Mesendoderm (in vitro differentiated cells): ENCODE measurements around the gene TNRC6C.
"Not testable (repeated sequence)": the region's sequence is repeated elsewhere in the genome, so short reads cannot be mapped to it uniquely, and the experiment has no call there.

ENCODE experiments used
- DNase-seq: peaks from one replicate; pipeline ENCODE4 v3.0.0; 2013
- H2AK5ac ChIP-seq: 2 replicates; pipeline ENCODE4 v1.6.1; 2013; ENCODE audit warnings: low read length, inconsistent platforms
- H2BK120ac ChIP-seq: 2 replicates; pipeline ENCODE4 v1.6.1; 2013; ENCODE audit warnings: low read depth, mild to moderate bottlenecking, low read length, moderate library complexity, mixed read lengths
- H2BK15ac ChIP-seq: replicated peaks from 2 replicates; pipeline ENCODE4 v1.6.1; 2013; ENCODE audit warnings: low read depth, mild to moderate bottlenecking, moderate library complexity
- H2BK5ac ChIP-seq: 2 replicates; pipeline ENCODE4 v1.6.1; 2013; ENCODE audit warnings: low read length, inconsistent platforms
- H3K18ac ChIP-seq: 2 replicates; pipeline ENCODE4 v1.6.1; 2013; ENCODE audit warnings: mild to moderate bottlenecking, low read length, mixed read lengths
- H3K23ac ChIP-seq: one replicate; pipeline ENCODE4 v1.6.1; 2013; ENCODE audit warnings: low read length
- H3K27ac ChIP-seq: 2 replicates; pipeline ENCODE4 v1.5.1; 2013; ENCODE audit warnings: low read depth, mild to moderate bottlenecking, inconsistent platforms, low read length, moderate library complexity
- H3K27me3 ChIP-seq: 2 replicates; pipeline ENCODE4 v1.6.1; 2013; ENCODE audit warnings: low read length, control low read depth, mild to moderate bottlenecking, inconsistent platforms; ENCODE audit not compliant: insufficient read depth, poor library complexity
- H3K36me3 ChIP-seq: 2 replicates; pipeline ENCODE4 v1.6.1; 2013; ENCODE audit warnings: low read length, inconsistent platforms; ENCODE audit not compliant: control insufficient read depth, insufficient read depth
- H3K4ac ChIP-seq: one replicate; pipeline ENCODE4 v1.6.1; 2013; ENCODE audit warnings: low read depth, mild to moderate bottlenecking, low read length, moderate library complexity
- H3K4me1 ChIP-seq: 2 replicates; pipeline ENCODE4 v1.6.1; 2013; ENCODE audit warnings: low read depth, low read length, inconsistent platforms; ENCODE audit not compliant: control insufficient read depth
- H3K4me2 ChIP-seq: 2 replicates; pipeline ENCODE4 v1.6.1; 2013; ENCODE audit warnings: low read length
- H3K4me3 ChIP-seq: 2 replicates; pipeline ENCODE4 v1.5.1; 2013; ENCODE audit warnings: mild to moderate bottlenecking, low read length
- H3K56ac ChIP-seq: one replicate; pipeline ENCODE4 v1.6.1; 2013; ENCODE audit warnings: low read length
- H3K79me1 ChIP-seq: 2 replicates; pipeline ENCODE4 v1.6.1; 2013; ENCODE audit warnings: low read length, inconsistent platforms
- H3K79me2 ChIP-seq: 2 replicates; pipeline ENCODE4 v1.6.1; 2013; ENCODE audit warnings: mild to moderate bottlenecking, low read length; ENCODE audit not compliant: control insufficient read depth, insufficient read depth
- H3K9ac ChIP-seq: 2 replicates; pipeline ENCODE4 v1.6.1; 2013; ENCODE audit warnings: low read length, inconsistent platforms
- H4K5ac ChIP-seq: one replicate; pipeline ENCODE4 v1.6.1; 2013; ENCODE audit warnings: low read length
- H4K8ac ChIP-seq: one replicate; pipeline ENCODE4 v1.6.1; 2013; ENCODE audit warnings: low read depth, mild to moderate bottlenecking, control low read depth, low read length, moderate library complexity
- WGBS: extraction: QIAGEN DNeasy Blood & Tissue Kit; methylation state at CpG from one replicate; pipeline ENCODE4 v1.1.7; 2013; ENCODE audit warnings: low lambda C conversion rate, missing lambda C conversion rate; ENCODE audit not compliant: insufficient coverage; ENCODE audit errors: extremely low coverage; 5-methylcytosine and 5-hydroxymethylcytosine counted together

Gene TNRC6C

DNA sequence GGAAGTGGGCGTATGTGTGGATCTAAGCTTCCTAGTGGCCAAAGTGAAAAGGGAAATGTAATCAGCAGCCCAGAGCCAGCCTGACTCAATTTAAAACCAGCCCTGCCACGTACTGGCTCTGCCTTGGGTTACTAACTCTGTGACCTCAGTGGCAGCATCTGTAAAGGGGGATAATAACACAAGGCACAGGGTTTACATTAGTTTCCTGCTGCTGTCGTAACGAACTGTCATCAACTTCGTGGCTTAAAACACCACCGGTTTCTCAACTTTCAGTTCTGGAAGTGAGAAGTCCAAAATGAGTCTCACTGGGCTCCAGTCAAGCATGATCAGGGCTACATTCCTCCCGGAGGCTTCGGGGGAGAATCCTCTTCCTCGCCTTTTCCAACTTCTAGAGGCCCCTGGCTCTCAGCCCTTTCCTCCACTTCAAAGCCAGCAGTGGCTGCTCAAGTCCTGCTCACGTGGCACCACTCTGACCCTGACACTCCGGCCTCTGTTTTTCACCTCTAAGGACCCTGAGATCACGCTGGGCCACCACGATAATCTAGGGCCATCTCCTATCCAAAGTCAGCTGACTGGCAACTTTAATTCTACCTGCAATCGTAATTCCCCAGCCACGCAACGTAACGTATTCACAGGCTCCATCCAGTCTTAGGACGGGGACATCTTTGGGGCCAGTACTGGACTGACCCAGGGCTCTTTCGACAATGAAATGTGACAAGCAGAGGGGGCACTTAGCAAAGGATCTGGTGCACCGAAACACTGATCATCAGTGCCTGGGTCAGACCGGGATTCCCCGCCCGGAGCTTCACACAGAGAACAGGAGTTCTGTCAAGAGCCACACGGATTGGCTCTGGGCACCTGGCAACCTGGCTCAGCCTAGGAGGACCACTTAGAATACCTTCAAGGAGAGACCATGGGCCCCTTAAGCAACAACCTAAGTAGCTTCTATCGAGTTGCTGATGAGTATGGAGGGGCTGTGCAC lies 155.6 kb downstream of the TNRC6C start:
- Histone ChIP-seq H2BK5ac (no peak overlapping the region), H3K23ac (no peak overlapping the region), H3K4me1 (no peaks in the 10 kb centered on the region), H4K8ac (no peak overlapping the region), H2BK15ac (no peak overlapping the region), H3K27me3 (no peaks in the 10 kb centered on the region), H3K9ac (no peak overlapping the region), H2AK5ac (no peak overlapping the region), H3K4me3 (no peak overlapping the region), H3K36me3 (peaks cover 11% of the 10 kb centered on the region), H3K4ac (no peak overlapping the region), H3K79me1 (peaks cover 1% of the 10 kb centered on the region), H3K56ac (no peak overlapping the region), H3K18ac (no peak overlapping the region), H2BK120ac (no peak overlapping the region), H3K79me2 (no peaks in the 10 kb centered on the region), H3K4me2 (no peak overlapping the region), H4K5ac (no peak overlapping the region), H3K27ac (no peak overlapping the region)
- no peak for DNase-seq
- no CpG with 5 or more reads among the region's 25 CpGs for WGBS

DNA sequence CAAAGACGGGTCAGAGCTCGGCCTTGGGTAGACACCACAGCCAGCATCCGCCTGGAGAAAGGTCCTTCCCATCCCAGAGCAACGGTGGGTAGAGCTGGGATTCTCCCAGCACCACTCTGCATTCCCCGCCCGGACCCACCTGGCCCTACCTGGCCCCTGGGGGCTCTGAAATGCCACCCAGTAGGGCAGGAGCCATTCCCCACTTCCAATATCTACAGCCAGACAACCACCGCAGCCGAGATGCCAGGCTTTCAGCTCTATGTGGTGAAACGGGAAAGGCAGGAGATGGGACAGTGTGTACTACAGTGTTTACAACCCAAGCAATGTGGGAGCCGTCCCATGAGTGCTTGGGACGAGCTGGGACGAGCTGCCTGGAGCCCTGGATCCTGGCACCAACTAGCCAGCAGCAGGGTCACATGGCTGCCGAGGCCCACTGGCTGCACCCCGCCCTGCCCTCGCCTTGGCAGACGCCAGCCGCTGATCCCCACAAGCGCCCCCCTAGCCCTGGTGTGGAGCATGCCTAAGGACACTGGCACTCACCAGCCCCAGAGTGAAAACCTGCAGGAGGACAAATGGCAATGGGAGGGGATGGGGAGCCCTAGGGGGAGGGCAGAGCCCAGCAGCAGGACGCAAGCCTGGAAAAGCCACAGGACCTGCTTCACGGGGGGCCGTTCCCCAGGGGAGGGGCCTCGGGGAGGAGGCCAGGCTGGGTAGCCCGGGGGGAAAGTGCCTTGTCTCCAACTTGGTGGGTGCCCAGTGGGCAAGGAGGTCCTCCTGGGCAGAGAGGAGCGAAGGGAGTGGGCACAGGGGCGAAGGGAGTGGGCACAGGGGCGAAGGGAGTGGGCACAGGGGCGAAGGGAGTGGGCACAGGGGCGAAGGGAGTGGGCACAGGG lies 156.6 kb downstream of the TNRC6C start:
- Histone ChIP-seq H3K9ac (no peak overlapping the region), H3K36me3 (peaks cover 11% of the 10 kb centered on the region), H3K79me1 (peaks cover 1% of the 10 kb centered on the region), H3K4me2 (no peak overlapping the region), H2BK120ac (no peak overlapping the region), H3K27ac (no peak overlapping the region), H3K23ac (no peak overlapping the region), H3K56ac (no peak overlapping the region), H3K4me1 (no peaks in the 10 kb centered on the region), H3K79me2 (no peaks in the 10 kb centered on the region), H3K27me3 (no peaks in the 10 kb centered on the region), H2BK5ac (no peak overlapping the region), H2AK5ac (no peak overlapping the region), H2BK15ac (no peak overlapping the region), H3K4ac (no peak overlapping the region), H4K8ac (no peak overlapping the region), H3K18ac (no peak overlapping the region), H3K4me3 (no peak overlapping the region), H4K5ac (no peak overlapping the region)
- DNase-seq, result no peak
- no CpG with 5 or more reads among the region's 28 CpGs for WGBS

DNA sequence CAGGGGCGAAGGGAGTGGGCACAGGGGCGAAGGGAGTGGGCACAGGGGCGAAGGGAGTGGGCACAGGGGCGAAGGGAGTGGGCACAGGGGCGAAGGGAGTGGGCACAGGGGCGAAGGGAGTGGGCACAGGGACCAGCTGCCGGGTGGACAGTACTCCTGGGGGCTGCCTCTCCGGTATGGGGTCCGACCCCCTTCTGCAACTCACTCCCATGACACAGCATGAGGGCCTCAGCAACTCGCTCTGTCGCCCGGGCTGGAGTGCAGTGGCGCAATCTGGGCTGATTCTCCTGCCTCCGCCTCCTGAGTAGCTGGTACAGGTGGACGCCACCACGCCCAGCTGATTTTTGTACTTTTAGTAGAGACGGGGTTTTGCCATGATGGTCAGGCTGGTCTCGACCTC lies 157.3 kb downstream of the TNRC6C start:
- H4K5ac ChIP-seq, H3K18ac ChIP-seq, H2BK5ac ChIP-seq, H3K79me1 ChIP-seq, H3K27me3 ChIP-seq, H3K79me2 ChIP-seq, DNase-seq, H3K4me2 ChIP-seq, H3K4me3 ChIP-seq, H2AK5ac ChIP-seq, H3K23ac ChIP-seq, H3K4ac ChIP-seq, H2BK120ac ChIP-seq, H4K8ac ChIP-seq, H3K27ac ChIP-seq, H3K9ac ChIP-seq, H3K56ac ChIP-seq, H2BK15ac ChIP-seq, H3K4me1 ChIP-seq: not testable (repeated sequence)
- WGBS, result no CpG with 5 or more reads among the region's 18 CpGs
- H3K36me3 ChIP-seq, result peaks cover 11% of the 10 kb centered on the region

- Histone ChIP-seq H2AK5ac (no peak overlapping the region), H2BK120ac (no peak overlapping the region), H3K27me3 (no peaks in the 10 kb centered on the region), H3K79me2 (no peaks in the 10 kb centered on the region), H3K4me1 (no peaks in the 10 kb centered on the region), H3K36me3 (peaks cover 11% of the 10 kb centered on the region), H4K5ac (no peak overlapping the region), H3K79me1 (peaks cover 1% of the 10 kb centered on the region), H3K9ac (no peak overlapping the region), H3K56ac (no peak overlapping the region), H2BK15ac (no peak overlapping the region), H3K4me2 (no peak overlapping the region), H3K18ac (no peak overlapping the region), H3K23ac (no peak overlapping the region), H3K4me3 (no peak overlapping the region), H3K27ac (no peak overlapping the region), H2BK5ac (no peak overlapping the region), H4K8ac (no peak overlapping the region), H3K4ac (no peak overlapping the region)
- no CpG with 5 or more reads among the region's 9 CpGs for WGBS
- no peak for DNase-seq
Measured at GRCh38 chr17:78116411-78116810, 157.9 kb downstream of the TNRC6C start.

- Histone ChIP-seq H2BK120ac (no peak overlapping the region), H4K8ac (no peak overlapping the region), H3K4me1 (no peaks in the 10 kb centered on the region), H2BK15ac (no peak overlapping the region), H3K9ac (no peak overlapping the region), H4K5ac (no peak overlapping the region), H3K23ac (no peak overlapping the region), H2AK5ac (no peak overlapping the region), H3K79me2 (no peaks in the 10 kb centered on the region), H3K4ac (no peak overlapping the region), H3K27ac (no peak overlapping the region), H3K18ac (no peak overlapping the region), H3K36me3 (peaks cover 14% of the 10 kb centered on the region), H2BK5ac (no peak overlapping the region), H3K27me3 (no peaks in the 10 kb centered on the region), H3K4me3 (no peak overlapping the region), H3K4me2 (no peak overlapping the region), H3K79me1 (peaks cover 1% of the 10 kb centered on the region), H3K56ac (no peak overlapping the region)
- DNase-seq, result no peak
- WGBS, result no CpG with 5 or more reads among the region's 41 CpGs
Measured at GRCh38 chr17:78117027-78117981, 158.8 kb downstream of the TNRC6C start.
